HAP-1 (cell line): ENCODE data around the gene SUN1.

Experiments
- DNase-seq, 2 experiments: peaks; one replicate each; pipeline ENCODE4 v3.0.0-alpha.2; 2016 to 2020; ENCODE audit warnings: low spot score in 2 of 2
- H3K27me3 ChIP-seq: fragments of 250-450 bp; sonication (Bioruptor Pico); 2 replicates; pipeline ENCODE4 v1.5.1; 2020; ENCODE audit warnings: low read depth, mild to moderate bottlenecking, moderate library complexity
- H3K36me3 ChIP-seq: fragments of 250-450 bp; sonication (Bioruptor Pico); replicated peaks from 2 replicates; pipeline ENCODE4 v1.5.1; 2020; ENCODE audit warnings: mild to moderate bottlenecking
- H3K4me1 ChIP-seq: fragments of 250-450 bp; sonication (Bioruptor Pico); 2 replicates; pipeline ENCODE4 v1.5.1; 2020; ENCODE audit warnings: mild to moderate bottlenecking
- H3K4me3 ChIP-seq: fragments of 250-450 bp; sonication (Bioruptor Pico); 2 replicates; pipeline ENCODE4 v1.5.1; 2020; ENCODE audit warnings: mild to moderate bottlenecking, moderate library complexity
- H3K9me3 ChIP-seq: fragments of 250-450 bp; sonication (Bioruptor Pico); 2 replicates; pipeline ENCODE4 v1.5.1; 2020; ENCODE audit warnings: mild to moderate bottlenecking, moderate library complexity
- in situ Hi-C: fragments of 300-500 bp; cut with MboI; formaldehyde crosslinking; loops from 3 replicates; pipeline ENCODE4 v1.14.3; 2020; ENCODE audit warnings: low sequenced_read_pairs, inconsistent platforms, mixed read lengths

Gene SUN1

DNA sequence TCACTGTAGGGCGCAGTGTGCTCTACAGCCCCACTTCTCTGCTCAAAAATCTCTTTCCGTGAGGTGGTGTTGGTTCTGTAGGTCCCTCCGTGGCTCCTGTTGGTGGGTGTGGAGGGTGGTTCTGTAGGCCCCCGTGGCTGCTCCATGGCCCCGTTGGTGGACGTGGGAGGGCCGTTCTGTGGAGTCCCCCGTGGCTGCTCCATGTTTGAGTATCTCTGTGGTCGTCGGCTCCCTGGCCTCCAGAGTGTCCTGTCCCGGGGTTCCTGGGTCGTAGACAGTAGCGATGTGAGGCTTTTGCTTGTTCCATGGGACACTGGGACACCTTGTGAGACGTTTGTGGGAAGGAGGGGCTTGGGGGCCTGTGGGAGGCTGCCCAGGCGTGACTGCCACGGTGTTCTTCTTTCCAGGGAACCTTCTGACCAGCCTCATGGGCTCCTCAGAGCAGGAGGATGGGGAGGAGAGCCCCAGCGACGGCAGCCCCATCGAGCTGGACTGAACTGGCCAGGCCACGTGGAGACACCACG is 62.7 kb downstream of the SUN1 start:
- Histone ChIP-seq H3K9me3 (no peaks in the 10 kb centered on the region), H3K36me3 (peaks cover 41% of the 10 kb centered on the region), H3K4me1 (no peaks in the 10 kb centered on the region), H3K27me3 (no peaks in the 10 kb centered on the region), H3K4me3 (no peak overlapping the region)
- no peak for DNase-seq
- in situ Hi-C loops = no loop called here

DNA sequence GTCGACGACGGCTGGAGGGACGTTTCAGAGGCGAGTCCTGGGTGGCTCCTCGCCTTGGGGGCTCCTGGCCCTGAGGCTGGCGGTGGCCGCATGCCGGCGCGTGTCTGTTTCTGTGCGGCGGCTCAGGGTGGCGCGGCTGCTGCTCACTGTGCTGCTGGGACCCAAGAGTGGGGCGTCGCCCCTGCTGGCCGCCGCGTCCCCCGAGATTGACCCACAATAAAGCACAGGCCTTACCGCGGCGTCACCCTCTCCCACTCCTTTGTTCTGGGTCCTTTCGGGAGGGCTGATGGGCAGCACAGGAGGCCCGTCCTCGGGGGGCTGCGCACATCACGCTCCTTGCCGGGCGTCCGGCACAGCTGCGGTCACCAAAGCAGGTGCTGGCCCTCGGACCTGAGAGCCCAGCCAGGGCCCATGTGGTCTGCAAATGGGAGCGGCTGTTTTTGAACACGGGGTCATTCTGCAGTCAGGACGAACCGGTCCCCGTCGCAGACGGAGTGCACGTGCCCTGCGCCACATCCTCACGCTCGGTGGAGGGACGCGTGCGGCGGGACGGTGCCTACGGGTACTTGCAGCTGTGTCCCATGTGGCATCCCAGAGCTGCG is 63.3 kb downstream of the SUN1 start:
- H3K9me3 ChIP-seq = no peaks in the 10 kb centered on the region
- H3K4me3 ChIP-seq = no peak overlapping the region
- DNase-seq = no peak
- peaks cover 41% of the 10 kb centered on the region for H3K36me3 ChIP-seq
- no peaks in the 10 kb centered on the region for H3K4me1 ChIP-seq
- no peaks in the 10 kb centered on the region for H3K27me3 ChIP-seq
- in situ Hi-C loops = no loop called here

DNA sequence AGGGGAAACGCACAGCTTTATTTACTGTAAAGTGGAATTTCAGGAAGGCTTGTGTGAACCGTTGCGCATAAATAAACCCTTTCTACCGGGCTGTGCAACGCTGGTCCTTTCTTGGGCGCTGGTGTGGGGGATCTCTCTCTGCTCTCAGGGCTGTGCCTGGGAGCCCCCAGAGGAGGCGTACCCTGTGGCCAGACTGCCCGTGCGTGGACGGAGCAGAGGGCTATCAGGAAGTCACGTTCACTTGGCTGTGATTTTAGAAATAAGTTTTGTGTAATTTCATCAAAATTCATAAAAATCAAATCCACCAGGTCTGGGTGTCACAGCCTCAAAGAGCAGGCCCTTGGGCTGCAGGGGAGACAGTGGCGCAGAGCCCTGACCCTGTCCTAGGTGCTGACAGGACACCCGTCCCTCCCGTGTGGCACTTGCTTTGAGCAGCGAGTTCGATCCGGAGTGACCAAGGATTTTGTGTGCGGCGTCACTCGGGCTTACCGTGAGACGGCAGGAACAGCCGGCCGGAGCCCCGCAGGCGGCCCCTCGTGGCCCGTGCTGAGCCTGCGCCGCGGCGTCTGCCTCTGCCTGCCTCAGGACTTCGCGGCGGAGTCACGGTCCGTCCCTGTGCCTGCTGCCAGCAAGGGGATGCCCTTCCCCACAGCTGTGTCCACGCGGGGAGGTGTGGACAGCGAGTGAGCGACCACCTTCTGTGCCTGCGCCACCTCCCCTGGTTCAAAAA is 64.2 kb downstream of the SUN1 start:
- H3K36me3 ChIP-seq = peaks cover 33% of the 10 kb centered on the region
- no peaks in the 10 kb centered on the region for H3K27me3 ChIP-seq
- no peaks in the 10 kb centered on the region for H3K9me3 ChIP-seq
- no peak overlapping the region for H3K4me3 ChIP-seq
- in situ Hi-C loops = no loop called here
- peaks cover 3% of the 10 kb centered on the region for H3K4me1 ChIP-seq
- no peak for DNase-seq

DNA sequence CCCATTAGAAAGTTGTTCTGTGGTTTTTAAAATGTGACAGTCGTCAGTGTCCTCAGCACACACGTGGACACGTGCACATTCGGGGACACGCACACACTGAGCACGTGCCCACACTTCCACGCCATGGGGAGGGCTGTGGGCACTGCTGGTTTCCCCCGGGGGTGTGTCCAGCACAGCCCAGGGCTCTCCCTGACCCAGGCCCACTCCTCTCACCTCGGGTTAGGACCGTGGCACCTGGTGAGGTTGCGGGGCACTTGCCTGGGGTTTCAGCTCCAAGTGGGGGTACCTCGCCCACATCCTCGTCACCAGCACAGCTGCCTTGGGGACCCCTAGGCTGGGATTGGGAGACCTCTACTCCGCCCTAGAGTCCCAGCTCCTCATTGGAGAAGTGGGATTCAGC is 64.8 kb downstream of the SUN1 start:
- Histone ChIP-seq H3K4me1 (peaks cover 6% of the 10 kb centered on the region), H3K36me3 (peaks cover 28% of the 10 kb centered on the region), H3K27me3 (no peaks in the 10 kb centered on the region), H3K9me3 (no peaks in the 10 kb centered on the region), H3K4me3 (no peak overlapping the region)
- in situ Hi-C loops = no loop called here
- DNase-seq = no peak

DNA sequence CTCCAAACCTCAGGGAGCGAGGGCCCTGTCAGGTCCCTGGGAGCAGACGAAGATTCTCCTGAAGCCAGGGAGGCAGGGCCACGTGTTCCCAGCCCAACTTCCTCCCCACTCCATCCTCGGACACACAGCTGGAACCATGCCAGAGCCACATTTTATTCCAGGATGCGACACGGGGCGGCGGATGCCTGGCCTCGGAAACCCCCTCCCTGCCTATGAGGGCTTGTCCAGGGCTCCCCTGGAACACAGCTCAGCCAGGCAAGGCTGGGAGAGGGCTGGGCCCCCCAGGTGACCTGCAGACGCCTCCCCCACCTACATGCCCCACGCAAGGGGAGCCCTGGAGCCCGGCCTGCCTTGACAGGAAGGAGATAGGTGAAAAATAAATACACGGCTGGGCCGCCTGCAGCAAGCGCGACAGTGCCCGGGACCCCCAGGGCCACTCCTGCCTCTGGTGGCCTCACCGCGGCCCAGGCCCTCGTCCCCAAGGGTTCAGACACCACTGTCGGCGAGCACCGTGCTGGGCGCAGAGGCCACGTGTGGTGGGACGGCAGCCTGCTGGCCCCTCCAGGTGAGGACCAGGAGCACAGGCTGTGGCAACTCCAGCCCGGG is 65.6 kb downstream of the SUN1 start:
- H3K9me3 ChIP-seq = no peaks in the 10 kb centered on the region
- H3K36me3 ChIP-seq = peaks cover 26% of the 10 kb centered on the region
- no peak overlapping the region for H3K4me3 ChIP-seq
- peaks cover 6% of the 10 kb centered on the region for H3K4me1 ChIP-seq
- in situ Hi-C loops = no loop called here
- no peaks in the 10 kb centered on the region for H3K27me3 ChIP-seq
- no peak for DNase-seq

DNA sequence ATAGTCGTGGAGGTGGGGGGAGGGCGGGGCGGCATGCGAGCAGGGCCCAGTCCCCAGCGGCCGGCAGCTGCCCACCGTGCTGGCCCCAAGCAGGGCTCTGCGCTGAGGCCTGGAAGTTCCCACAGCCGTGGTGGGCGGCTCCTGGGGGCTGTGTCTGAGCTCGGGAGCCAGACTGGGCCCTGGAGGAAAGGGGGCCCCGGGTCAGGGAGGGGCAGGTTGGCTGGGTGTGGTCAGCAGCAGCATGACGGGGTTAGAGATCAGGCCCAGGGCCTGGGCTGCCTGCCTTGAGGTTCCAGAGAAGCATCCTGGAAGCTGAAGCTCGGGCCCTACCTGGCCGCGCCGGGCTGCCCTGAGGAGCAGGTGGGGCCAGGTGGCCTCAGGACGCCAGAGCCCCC is 66.2 kb downstream of the SUN1 start:
- in situ Hi-C loops = no loop called here
- H3K27me3 ChIP-seq = no peaks in the 10 kb centered on the region
- H3K4me3 ChIP-seq = no peak overlapping the region
- H3K36me3 ChIP-seq = peaks cover 26% of the 10 kb centered on the region
- DNase-seq = no peak
- no peaks in the 10 kb centered on the region for H3K9me3 ChIP-seq
- peaks cover 6% of the 10 kb centered on the region for H3K4me1 ChIP-seq

DNA sequence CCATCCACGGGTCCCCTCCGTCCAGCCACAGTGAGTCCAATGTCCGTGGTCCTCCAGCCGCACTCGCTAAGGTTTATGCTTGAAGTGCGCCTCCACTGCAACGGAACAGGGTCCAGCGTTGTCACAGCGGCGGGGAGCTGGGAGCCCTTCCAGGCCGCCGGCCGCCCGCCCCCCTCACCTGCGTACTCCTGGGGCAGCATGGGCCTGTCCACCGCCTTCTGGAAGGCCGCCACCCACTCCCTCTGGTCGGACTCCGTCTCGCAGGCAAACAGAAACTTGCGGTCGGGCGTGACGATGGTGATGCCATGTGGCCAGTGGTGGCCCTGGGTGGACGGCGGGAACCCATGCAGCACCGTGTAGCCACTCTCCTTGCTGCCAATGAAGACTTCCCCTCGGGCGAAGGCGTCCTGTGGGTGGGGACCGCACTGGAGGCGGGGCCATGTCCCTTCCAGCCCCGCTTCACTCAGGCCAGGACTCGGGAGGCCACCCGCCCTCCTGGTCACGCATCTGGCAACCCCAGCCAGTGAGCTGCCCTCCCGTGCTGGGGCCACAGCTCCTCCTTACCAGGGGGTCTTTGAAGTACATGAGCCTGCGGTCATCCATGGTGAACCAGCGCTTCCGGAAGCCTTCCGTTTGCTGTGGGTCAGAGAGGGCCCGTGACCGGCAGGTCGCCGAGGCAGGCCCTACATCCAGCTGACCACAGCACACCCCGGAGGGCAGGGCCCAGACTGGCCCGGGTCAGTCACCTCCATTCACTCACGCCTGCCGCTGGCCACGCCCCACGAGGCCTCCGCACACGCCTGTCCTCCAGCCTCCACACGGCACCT is 66.8 kb downstream of the SUN1 start:
- H3K9me3 ChIP-seq = no peaks in the 10 kb centered on the region

DNA sequence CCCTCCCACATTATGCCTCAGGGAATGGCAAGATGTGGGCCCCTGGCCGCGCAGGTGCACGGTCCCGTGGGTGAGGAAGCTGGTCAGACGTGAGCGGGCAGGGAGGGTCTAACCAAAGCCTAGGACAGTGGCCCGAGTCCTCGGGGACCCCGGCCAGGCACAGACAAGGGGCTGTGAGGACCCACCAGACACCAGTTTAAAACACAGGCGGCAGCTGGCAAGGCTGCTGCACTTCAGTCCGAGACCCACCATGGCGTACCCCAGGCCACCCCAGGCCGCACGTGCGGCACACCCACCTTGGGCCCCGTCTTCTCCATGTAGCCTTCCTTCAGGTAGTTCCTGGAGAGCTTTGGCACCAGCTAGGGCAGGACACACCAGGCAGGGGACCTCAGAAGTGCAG is 67.5 kb downstream of the SUN1 start:
- Histone ChIP-seq H3K36me3 (peaks cover 15% of the 10 kb centered on the region), H3K27me3 (no peaks in the 10 kb centered on the region), H3K9me3 (no peaks in the 10 kb centered on the region), H3K4me3 (no peak overlapping the region), H3K4me1 (peaks cover 6% of the 10 kb centered on the region)
- in situ Hi-C loops = no loop called here
- no peak for DNase-seq

More for the DNA sequence above, 66.8 kb downstream of the SUN1 start:
- Histone ChIP-seq H3K36me3 (peaks cover 21% of the 10 kb centered on the region), H3K4me3 (no peak overlapping the region), H3K4me1 (peaks cover 6% of the 10 kb centered on the region), H3K27me3 (no peaks in the 10 kb centered on the region)
- DNase-seq = no peak
- in situ Hi-C loops = no loop called here

DNA sequence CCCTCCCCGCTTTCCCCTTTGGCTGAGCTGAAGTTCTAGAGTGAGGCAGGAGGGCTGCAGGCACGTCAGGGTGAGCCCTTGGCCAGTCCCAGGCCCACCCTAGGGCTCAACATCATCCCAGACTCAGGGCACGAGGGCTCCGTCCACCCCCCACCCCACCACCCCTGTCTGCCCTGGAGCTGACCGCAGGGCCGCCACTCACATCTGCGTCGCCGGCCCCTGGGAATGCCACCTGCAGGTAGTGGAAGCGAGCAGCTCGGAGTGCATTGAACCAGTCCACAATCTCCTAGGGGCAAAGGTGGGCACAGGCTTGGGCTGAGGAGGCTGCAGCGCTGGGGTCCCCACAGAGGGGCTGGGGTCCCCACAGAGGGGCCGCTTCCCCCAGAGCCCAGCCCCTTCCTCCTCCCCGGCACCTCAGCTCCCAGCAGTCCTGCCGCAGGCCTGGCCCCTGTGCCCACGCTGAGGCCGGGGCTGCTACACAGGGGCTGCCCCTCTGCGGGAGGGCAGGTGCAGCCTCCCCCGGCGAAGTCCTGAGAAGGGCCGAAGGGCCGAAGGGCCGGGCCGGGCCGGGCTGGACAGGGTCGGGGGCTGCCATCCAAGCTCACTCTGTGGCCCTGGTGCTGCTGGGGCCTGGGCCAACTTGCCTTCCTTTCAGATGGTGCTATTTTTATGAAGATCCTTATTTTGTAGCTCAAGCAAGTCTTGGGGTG is 68.2 kb downstream of the SUN1 start:
- no peak overlapping the region for H3K4me3 ChIP-seq
- H3K36me3 ChIP-seq = peaks cover 10% of the 10 kb centered on the region
- H3K9me3 ChIP-seq = no peaks in the 10 kb centered on the region
- peaks cover 6% of the 10 kb centered on the region for H3K4me1 ChIP-seq
- in situ Hi-C loops = no loop called here
- no peak for DNase-seq
- no peaks in the 10 kb centered on the region for H3K27me3 ChIP-seq

DNA sequence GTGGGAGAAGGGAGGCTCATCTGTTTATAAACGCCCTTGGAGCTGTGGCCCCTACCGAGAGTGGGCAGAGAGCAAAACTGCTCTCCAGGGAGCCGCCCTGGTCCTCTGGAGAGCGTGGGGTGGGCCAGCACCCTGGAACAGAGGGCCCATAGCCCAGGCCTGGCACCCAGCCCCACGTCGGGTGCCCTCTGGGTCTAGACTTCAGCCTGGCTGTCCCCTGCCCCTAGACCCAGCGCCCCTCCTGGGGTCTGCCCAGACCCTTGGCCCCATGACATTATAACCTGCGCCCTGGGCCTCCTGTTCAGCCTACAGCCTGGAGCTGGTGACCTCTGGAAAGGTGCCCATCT is 68.7 kb downstream of the SUN1 start:
- Histone ChIP-seq H3K4me3 (no peak overlapping the region), H3K27me3 (no peaks in the 10 kb centered on the region), H3K9me3 (no peaks in the 10 kb centered on the region), H3K4me1 (peaks cover 6% of the 10 kb centered on the region), H3K36me3 (peaks cover 4% of the 10 kb centered on the region)
- DNase-seq = no peak
- in situ Hi-C loops = no loop called here

DNA sequence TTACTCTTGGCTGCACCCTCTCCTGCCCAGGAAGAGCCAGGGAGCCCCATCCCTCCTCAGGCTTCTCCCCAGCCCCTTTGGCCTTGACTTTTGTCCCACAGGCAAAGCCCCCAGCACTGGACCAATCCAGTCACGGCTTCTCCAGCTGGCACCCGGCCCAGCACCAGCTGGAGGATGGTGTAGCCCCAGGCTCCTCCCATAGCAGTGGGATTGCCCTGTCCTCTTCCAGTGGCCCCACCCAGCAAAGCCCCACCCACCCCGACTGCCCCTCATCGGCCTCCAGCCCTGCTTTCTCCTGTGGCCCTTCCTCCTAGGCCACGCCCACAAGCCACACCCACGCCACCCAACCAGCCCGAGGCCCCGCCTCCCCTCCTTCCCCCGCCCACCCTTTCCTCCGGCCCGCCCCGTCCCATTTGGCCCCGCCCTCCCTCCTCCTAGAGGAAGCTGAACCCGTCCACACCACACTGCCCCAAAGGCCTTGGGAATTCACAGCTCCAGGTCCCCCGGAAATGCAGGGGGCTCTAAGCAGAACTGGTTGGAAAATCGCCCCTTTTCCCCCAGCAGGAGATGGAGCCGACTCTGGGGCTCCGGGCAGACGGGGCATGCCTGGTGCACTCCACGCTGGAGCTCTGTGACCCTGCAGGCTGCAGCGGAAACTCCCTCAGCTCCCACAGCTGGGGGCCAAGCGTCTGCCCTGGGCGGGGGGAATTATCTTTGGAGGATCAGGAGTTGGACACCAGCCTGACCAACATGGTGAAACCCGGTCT is 69.3 kb downstream of the SUN1 start:
- peak; percentile 90 to 98 for DNase-seq
- H3K36me3 ChIP-seq = no peaks in the 10 kb centered on the region; the same call in 1 of the 2 replicates
- in situ Hi-C loops = no loop called here

DNA sequence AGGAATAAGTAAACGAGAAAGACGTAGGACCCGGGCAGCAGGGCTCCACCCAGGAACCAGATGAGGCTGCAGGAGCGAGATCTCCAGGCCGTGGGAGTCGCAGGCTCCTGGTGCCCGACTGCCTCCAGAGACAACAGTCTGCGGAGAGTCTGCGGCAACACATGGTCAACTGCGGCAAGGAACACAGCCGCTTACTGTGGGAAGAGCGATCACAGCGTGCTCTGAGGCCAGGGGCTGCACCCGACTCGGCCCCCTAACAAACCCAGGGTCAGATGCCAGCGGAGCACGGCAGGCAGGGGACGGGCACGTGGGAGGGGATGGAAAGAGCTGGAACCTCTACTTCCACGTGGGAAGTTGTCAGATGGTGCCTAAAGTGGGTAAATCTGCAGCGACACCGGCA is 70.7 kb downstream of the SUN1 start:
- in situ Hi-C loops = no loop called here
- H3K4me3 ChIP-seq = no peak overlapping the region
- H3K27me3 ChIP-seq = no peaks in the 10 kb centered on the region
- no peaks in the 10 kb centered on the region; the same call in 1 of the 2 replicates for H3K36me3 ChIP-seq
- H3K9me3 ChIP-seq = no peaks in the 10 kb centered on the region
- no peak for DNase-seq
- H3K4me1 ChIP-seq = peaks cover 6% of the 10 kb centered on the region

More for the DNA sequence above, 69.3 kb downstream of the SUN1 start:
- peaks cover 6% of the 10 kb centered on the region for H3K4me1 ChIP-seq
- no peaks in the 10 kb centered on the region for H3K27me3 ChIP-seq
- no peak overlapping the region for H3K4me3 ChIP-seq
- H3K9me3 ChIP-seq = no peaks in the 10 kb centered on the region
